ENCODE measurements around the gene CNTFR.

- TF ChIP-seq CTCF (conservative IDR thresholded peaks at IDR 0.05; ENCODE audit: low read length) (no peak), EZH2phosphoT487 (IDR thresholded peaks at IDR 0.05; ENCODE audit: borderline replicate concordance, low read depth, low read length) (no peak)
Observed at GRCh38 chr9:34572628-34573027, 16.9 kb downstream of the CNTFR start.

Data from OCI-LY7 (cell line).